GM12874 (cell line): ENCODE results near the gene NAT9.

Experiments
- TF ChIP-seq, protein P1 (sequence below): IDR thresholded peaks from 2 replicates; pipeline ENCODE4 v1.5.1; 2011; ENCODE audit warnings: low read depth, mild to moderate bottlenecking, control low read depth, low read length, moderate library complexity; ENCODE audit not compliant: insufficient read depth

Gene NAT9

GRCh38 chr17:74803971-74804370 is 27.8 kb upstream of the NAT9 start:
- TF ChIP-seq, protein P1, sequence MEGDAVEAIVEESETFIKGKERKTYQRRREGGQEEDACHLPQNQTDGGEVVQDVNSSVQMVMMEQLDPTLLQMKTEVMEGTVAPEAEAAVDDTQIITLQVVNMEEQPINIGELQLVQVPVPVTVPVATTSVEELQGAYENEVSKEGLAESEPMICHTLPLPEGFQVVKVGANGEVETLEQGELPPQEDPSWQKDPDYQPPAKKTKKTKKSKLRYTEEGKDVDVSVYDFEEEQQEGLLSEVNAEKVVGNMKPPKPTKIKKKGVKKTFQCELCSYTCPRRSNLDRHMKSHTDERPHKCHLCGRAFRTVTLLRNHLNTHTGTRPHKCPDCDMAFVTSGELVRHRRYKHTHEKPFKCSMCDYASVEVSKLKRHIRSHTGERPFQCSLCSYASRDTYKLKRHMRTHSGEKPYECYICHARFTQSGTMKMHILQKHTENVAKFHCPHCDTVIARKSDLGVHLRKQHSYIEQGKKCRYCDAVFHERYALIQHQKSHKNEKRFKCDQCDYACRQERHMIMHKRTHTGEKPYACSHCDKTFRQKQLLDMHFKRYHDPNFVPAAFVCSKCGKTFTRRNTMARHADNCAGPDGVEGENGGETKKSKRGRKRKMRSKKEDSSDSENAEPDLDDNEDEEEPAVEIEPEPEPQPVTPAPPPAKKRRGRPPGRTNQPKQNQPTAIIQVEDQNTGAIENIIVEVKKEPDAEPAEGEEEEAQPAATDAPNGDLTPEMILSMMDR: no peak

DNA sequence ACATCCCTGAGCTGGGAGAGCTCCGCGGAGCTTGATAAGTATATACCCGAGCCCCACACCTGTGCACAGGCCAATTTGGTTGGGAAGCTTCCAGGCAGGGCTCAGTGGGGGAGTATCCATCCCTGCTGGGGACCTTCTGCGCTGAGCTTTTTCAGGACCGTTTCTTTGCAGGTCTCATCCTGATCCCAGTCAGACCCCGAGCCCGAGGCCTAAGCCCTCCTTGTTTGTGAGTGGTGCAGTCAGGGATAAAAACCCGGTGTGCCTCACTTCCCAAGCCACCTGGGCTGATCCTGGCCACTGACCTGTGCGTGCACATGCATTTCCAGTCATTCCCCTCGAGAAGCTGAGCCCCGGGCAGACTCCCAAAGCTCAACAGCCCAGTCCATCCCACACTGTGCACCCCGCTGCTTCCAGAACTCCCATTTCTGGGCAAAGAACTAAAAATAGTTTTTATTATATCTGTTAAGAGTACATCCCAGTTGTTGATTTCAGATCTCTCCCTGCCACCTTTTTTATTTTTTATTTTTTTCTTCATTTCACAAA is 27.3 kb upstream of the NAT9 start:
- TF ChIP-seq, protein P1: no peak

DNA sequence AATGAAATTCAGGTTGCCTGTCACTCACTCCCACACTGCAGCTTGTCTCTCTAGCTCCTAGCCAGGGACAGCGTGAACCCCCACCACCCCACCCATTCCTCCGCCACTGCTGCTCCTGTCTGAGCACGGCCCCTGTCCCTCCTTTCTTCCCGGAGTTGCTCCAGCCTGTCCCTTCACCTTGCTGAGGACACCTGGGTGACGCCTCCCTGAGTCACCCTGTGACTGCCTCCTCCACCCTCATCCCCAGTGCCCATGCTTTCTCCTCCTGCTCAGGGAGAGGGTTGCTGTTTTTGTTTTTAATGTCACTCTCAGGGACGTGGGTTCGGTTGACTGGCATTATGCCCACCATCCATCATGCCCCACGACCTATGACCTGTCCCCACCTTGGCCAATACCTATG is 25.8 kb upstream of the NAT9 start:
- TF ChIP-seq, protein P1: no peak

DNA sequence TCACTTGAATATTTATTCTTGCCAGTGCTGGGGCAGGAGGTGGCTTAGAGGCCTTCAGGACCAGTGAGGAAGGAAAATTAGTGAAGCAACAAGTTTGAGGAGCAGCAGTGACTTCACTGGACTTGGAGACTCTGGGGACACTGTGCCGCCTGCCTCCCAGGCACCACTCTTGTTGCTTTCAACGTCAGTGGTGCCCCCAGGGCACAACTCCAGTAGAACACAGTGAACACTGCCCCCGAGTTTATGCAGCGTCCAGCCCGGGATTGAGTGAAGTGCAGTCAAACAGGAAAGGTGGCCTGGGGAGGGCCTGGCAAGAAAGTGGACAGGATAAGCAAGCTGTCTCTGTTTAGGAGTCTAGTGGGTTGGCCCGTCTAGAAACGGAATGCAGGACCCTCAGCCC is 24.4 kb upstream of the NAT9 start:
- TF ChIP-seq, protein P1: no peak

- TF ChIP-seq, protein P1: no peak
These were observed 23.0 kb upstream of the NAT9 start for GRCh38 chr17:74799097-74799496.

DNA sequence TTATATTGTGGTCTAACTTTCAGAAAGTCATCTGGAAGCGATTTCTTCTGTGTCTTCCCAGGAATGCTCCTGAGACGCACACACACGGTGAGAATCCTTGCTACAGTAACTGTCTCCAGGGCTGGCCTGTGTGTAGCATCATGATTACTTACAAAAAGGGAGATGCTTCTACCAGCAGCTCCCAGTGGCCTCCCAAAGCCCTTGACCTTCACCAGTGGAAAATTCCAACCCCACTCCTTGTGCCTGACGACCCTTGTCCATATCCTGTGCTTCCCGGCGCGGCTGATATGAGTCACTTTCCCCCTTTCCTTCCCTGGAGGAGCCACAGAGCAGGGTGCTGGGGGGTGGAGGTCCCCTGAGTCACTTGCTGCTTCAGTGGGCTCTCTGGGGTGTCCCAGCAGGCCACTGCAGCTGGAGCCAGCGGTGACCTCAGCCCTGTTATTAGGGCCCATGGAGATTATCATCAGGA is 22.1 kb upstream of the NAT9 start:
- TF ChIP-seq, protein P1: no peak

- TF ChIP-seq, protein P1: no peak
These were observed 21.7 kb upstream of the NAT9 start for GRCh38 chr17:74797824-74798223.
